Amniotic stem cell (primary cell): ENCODE results near the gene ITSN1.

ENCODE experiments used
- DNase-seq: peaks from one replicate; lab custom pipeline; 2025; lab: John Stamatoyannopoulos, UW

The ITSN1 gene

DNA sequence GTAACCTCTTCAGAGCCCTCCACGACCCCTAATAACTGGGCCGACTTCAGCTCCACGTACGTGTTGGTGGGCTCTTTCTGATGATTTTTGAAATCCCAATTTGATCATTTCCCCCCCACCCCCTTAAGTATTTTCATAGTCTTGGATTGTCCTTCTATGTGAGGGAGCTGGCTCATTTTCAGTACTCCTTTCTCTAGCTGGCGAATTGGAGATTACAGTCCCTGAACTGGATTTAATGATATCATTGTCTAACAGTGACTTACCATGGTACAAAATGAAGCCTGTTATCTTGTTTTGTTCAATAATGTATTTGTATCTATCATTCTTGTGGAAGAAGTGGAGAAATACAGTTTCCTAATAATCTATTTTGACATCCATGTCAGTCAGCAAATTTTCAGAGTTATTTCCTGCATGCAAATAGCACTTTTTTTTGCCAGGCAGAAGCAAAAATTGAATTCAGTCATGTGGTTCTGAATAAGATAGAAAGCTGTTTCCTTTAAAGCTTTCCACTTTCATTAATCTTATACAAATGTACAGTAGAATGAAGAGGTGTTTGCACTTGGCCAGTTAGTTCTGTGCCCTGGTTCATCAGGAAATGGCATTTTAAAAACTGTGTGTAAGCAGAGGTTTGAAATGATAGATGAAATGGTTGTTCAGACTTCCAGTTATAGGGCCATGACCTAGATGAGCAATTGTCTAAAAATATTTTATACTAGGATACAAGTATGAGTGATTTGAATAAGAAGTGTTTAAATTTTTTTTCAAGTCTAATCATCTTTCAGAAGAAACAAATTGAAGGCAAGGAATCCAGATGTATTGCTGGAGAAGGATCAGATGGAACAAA is 169.1 kb downstream of the ITSN1 start:
- DNase-seq: no peak

DNA sequence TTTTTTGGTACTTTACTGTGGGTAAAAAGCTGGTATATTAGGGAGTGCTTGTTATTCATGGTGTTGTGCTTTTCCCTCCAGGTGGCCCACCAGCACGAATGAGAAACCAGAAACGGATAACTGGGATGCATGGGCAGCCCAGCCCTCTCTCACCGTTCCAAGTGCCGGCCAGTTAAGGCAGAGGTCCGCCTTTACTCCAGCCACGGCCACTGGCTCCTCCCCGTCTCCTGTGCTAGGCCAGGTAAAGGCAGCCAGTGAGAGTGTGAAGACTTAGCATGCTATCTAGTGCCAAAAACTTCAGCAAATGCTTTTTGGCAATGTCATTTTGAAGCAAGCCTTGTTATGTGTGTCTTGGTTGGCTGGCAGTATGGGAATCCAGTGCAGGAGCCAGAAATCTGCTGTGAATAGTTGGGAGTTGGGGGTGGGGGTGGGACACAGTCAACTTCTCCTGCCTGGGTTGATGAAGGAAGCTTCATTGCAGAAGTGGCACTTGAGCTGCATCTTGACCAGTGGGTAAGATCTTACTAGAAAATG is 171.6 kb downstream of the ITSN1 start:
- no peak for DNase-seq

DNA sequence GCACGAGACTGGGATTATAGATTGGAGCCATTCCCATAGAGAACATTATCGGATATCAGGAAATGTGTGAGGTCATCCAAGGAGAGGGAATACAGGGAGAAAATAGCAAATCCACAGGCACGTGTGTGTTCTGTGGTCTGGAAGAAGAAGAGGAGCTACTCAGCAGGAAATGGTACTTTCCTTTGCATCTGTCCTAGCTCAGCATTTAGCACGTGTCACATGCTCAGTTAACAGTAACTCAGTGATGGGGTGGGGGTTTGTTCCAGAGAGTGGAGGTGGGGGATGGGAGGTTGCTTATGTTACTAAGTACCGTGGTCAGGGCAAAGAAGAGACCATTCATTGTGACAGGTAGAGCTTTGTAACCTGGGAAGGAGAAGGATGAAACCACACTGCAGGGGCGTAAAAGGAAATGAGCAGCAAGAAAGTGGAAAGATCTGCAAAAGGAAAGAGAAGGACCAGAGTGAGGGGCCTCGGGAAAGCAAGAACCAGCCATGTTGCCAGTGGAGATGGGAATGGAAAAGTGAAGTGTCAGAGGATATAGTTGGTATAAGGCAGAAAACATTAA is 172.9 kb downstream of the ITSN1 start:
- no peak for DNase-seq

DNA sequence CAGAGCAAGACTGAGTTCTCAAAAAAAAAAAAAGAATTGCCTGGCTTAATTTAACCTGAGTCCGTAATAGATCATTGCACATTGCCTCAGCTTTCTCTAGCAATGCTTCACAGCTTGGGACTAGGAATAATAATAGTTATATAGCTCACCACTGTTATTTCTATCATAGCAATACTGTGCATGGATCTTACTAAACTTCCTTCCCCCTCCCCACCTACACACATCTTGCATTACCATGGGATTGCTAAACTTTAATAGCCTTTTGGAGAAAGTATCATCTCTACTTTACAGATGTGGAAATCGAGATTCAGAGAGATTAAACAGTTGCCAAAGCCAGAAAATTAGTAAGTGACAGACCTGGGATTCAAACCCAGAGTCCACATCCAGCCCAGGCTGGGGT is 173.9 kb downstream of the ITSN1 start:
- DNase-seq: no peak

DNA sequence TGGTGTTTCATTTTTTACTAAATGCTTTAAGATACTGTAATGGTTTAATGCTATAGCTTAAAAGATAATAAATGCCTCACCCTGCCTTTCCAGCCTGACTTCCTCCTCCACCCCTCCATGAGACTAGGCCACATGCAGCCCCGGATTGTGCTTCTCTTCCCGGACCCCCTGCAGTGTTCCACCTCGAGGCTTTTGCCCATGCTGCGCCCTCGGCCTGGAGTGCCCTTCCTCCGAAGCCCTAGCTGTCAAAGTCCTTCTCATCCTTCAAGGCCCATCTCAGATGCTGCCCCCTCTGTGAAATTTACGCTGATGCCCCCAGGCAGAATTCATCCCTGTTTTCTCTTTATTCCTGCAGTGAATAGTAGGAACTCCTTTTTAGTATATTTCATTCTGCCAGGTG is 174.8 kb downstream of the ITSN1 start:
- no peak for DNase-seq

DNA sequence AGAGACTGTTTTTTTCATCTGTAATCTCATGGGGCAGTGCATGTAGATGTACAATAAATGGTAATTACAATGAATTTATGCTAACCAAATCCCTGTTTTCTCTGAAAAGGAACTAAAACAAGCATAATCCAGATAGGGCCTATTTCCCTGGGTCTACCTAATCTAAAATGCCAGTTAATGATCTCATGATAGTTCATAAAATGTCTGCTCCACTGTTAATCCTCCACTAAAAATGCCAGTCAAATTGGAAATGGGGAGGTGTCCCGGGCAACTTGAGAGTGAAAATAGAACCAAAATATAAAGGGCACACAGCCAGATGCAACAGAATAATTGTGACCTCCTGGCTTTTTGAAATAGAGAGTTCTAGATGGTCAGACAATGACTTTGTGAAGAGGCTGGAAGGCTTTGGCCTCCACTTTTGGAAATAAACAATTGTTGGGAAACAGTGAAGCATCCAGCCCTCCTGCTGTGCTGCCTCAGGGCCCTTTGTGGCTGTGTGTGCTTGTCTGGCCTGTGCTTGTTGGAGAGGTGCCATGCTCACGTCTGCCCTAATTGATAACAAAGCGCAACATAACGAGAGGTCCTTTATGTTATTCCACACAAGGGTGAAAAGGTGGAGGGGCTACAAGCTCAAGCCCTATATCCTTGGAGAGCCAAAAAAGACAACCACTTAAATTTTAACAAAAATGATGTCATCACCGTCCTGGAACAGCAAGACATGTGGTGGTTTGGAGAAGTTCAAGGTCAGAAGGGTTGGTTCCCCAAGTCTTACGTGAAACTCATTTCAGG is 175.6 kb downstream of the ITSN1 start:
- no peak for DNase-seq

DNA sequence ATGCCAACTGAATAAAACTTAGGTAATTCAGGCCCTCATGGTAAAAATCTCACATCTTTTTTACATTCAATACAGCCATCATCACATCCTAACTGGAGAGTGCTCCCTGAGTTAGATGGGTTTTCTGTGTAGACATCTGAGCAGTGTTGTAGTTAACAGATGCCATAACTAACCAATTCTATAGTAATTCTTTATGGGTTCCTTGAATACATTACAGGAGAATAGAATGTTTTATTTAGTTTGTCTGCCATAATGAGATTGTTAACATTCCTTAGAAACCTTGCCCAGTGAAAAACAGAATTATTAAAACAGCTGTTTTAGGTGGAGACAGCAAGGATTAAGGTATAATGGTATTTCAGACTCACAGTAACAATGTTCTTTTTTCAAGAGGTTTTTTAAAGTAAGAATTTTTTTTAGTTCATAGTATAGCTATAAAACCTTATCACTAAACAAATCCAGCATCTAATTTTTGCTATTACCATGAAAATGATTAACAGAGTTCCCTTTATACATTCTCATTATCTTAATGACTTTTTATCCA is 178.0 kb downstream of the ITSN1 start:
- no peak for DNase-seq

DNA sequence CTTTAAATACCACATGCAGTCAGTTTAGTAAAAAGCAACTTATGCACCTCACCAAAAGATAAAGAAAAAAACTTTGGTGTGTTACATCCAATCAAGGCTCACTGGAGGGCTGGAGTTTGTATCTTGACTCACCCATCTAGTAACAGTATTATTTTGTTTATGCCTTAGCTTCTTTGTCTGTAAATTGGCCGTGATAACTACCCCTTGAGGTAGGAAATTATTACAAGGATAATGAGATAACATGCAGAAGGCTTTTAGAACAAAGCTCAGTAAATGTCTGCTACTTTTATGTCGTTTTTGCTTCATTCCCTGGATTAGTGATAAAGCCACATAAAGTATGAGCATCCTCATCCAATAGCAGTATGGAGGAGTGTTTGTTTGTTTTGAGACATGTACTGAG is 178.5 kb downstream of the ITSN1 start:
- no peak for DNase-seq

DNA sequence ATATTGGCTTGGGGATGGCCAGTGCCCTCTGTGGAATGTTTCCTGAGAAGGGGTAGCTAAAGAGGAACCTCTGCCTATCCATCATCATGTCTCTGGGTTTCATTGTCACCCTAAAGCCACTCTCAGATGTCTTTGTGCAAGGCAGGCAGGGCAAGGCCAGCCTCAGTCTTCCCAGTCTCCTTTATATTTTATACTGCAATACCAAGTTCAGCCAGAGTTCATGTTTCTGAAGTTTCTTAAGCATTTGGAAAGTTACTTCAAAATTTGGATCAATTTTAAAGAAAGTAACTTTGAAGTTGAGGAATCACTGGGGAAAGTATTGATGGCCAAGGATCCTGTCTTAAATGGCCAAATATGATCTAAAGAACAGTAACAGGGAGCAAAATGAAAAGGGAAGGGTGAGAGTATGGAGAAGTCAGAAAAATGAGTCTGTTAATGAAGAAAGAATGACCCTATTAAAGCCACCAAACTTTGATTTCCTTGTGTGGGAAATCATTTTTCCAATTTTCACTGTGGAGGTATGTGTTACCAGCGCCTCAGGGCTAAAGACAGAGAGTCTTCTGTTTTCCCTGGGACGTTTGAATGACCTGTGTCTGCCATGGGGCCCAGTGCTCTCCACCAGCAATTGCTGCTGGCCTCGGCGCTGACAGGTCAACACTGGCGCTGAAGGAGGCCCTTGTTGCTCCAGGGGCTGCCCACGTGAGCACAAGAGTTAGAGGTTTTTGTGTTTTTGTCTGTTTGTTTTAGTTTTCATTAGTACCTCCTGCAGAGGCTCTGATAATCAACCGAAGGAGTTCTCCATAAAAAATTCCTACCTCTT is 179.4 kb downstream of the ITSN1 start:
- no peak for DNase-seq

DNA sequence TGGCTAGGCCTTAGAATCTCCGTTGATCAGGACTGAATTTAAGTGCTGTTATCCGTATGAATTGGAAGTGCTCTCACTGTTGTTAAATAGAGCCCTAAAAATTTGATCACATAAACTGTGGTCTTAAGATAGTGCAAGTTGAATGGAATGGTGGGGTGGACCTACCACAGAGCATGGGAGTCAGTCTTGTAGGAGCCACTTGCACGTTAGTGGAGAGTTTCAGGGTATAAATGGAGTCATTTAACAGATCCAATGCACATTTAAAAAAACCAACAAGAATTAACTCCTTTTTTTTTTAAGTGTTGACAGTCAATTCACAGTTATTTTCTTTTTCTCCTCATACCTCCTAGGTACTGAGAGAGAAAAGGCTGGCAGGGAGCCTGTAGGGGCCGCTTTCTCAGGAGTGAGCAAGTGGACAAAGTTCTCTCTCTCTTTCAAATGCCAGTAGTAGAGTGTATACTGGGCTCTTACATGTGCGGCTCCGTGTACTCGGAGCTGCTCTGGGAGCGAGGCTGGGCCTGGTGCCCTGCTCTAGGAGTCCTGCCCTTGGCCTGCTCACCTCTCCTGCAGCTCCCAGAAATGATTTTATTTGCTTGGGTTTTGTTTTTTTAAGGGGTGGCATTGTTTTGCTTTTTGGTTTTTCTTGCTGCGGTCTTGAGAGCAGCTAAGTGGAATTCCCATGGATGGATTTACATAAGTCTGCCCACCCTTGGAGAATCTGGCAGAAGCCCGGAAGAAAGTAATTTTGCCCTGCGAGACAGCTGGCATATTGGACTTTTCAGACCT is 182.0 kb downstream of the ITSN1 start:
- no peak for DNase-seq

DNA sequence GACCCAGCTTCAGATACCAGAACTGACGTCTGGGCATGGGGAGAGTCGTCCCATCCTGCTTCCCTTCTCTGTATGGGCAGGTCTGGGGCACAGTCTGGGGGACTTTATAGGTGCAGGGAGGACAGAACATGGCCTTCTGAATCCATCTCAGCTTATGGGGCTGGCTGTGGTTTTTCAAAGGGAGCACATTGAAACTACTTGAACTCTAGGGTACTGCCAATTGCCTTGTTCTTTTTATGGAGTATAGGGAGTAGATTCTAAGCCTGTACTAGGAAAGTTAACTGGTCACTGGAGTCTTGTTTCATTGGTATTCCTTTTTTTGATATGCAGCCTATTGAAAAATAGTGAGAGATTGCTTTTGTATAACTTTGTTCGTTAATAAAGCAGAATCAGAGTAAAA is 183.1 kb downstream of the ITSN1 start:
- DNase-seq: no peak

DNA sequence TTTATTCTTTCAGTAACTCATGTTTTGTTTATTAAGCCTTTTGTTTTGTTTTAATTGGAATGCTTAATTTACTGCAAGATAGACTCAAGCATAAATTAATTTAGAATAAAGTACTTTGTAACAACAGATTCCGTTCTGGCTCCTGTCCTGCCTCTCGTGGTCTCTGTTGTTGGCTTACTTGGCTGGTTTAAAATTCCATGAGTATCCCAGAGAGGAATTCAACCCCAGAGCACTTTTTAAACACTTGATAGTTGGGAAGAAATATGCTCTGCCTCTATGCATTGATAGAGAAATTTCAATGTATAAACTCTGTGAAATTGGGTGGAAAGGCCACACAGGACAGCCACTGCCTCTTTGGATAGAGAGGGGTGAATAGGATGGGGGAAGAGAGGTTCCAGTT is 183.6 kb downstream of the ITSN1 start:
- DNase-seq: no peak

DNA sequence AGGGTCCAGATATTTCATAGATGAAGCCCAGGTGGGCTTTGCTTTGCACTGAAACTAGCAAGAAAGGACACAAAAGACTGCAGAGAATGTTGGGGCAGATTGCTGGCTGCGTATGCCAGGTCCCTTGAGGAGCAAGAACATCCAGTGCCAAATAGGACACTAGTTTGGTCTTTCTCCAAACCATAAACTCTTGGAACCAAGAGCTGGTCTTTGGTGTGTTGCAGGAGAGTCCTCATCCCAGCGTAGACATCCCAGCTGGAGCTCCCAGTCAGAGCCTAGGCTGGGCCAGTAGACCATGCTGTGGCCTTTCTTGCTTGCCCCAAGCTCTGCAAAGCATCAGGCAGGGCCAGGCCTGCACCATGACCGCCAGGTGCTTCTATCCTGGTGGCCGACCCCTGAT is 185.8 kb downstream of the ITSN1 start:
- no peak for DNase-seq

DNA sequence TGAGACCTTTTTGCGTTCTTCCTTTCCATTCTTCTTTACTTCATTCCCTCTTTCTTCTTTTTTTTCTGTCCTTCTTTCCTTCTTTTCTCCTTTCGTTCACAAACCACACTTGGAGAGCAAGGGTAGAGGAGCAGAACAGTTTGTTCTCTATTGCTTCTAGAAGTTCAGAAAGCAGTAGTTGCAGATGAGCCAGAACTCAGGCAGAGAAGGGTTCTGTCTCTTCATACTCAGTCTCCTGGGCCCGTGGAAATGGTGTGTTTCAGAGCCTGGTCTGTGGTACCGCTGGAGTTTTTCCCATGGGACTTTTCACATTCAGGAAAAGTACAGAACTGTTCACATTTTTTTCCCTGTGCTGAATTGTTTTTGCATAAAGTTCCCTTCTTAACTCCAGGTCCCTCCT is 186.3 kb downstream of the ITSN1 start:
- DNase-seq: no peak

DNA sequence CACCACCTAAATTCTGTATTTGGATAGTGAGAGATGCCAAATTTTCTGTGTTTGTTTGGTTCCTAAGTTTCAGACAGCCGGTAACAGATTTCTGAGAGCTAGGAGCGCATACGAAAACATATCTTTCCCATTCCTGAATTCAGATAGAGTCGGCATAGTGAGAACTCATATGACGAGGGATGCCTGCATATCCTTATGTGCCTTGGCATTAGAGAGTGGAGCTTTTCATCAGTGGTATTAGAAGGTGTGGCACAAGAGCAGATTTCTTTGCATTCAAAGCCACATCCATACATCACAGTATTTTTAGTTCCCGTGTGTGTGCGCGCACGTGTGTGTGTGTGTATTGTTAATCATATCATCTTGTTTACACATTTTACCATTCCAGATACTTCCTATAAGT is 187.5 kb downstream of the ITSN1 start:
- no peak for DNase-seq

DNA sequence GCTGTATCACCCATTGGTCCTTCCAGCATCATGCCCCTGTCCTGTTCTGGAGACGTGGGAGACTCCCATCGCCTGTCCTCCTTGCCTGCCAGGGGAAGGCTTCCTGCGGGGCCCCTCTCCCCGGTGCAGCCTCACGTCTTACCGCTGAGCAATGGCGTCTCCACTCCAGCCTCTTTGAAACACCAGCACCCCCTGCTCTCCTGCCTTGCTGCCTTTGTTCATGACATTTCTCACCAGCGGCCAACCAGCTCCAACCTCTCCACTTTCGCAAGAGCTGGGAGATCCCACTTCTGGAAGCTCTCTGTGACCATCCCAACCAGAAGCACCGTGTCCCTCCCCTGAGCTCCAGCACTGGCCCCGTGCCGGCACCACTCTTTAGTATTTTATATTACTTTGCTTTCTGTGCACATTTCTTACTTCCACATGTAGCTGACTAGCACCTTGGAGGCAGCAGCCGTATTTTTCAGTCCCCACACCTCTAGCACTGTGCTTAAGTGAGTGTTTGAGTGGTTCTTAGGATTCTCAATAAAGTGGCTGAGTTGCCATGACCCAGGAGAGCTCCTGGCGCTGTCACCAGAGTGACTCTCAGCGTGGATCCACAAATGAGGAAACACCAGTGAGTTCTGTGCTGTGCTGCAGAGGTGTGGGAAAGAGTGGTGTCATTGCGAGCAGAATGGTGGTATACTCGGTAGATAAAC is 189.8 kb downstream of the ITSN1 start:
- no peak for DNase-seq

DNA sequence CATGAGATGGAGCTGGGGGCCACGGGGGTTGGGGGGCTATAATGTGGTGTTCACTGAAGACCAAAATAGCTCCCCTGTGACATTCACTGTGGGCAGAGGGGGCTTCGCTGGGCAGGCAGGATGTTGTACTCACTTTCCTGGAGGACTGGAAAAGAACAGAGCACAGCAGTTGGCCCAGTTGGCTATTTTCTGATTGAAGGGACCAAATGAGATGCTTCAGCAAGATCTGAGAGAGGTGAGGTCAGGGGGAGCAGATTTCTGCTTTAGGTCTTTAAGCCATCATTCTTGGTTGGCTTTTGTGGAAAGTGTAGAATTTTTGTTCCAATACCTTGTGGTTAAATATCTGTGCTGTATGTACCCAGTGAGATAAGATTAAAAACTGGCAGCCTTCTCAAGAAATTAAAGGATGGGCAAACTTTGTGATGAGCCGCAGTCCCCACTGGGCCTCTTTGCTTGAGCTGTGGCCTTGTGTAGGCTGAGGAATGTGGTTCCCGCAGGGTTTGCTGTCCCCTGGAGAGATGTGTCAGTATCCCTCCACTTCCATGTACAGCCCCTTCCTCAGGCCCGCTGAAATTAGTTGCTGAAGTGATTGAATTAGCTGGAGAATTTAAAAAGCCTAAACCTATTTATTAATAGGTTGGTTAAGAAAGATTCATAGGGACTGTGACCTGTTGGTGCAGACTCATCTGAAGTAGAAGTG is 192.7 kb downstream of the ITSN1 start:
- DNase-seq: no peak

DNA sequence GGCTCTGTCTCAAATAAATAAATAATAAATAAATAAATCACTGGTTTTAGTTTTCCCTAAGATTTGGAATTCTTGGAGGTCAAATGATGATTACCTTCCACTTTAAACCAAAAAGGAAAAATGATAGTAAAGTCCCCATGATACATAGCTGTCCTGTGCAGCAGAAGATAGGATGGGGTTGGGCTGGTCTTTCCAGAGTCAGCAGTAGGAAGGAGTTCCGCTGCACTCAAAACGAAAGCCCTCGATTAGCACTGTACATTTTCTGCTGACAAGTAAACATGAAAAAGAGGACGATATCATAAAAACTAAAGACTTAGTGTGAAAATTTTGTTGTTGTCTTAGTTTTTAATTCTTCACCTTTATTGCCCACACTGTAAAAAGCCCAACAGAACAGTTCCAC is 193.6 kb downstream of the ITSN1 start:
- no peak for DNase-seq

DNA sequence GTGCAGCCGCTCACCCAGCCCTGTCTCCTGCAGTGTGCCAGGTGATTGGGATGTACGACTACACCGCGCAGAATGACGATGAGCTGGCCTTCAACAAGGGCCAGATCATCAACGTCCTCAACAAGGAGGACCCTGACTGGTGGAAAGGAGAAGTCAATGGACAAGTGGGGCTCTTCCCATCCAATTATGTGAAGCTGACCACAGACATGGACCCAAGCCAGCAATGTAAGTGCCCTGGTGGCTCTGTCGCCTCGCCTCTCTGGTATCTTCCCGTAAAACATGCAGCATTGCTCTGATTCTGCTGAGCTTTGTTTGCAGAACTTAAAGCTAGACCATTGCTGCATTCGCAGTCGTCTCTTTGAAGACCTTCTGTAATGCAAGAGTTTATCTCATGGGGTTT is 194.1 kb downstream of the ITSN1 start:
- DNase-seq: no peak
